Head of caudate nucleus (tissue), 42 donors: ENCODE data around the gene PCCA.
A peak's percentile ranks its signal among the peaks of the same experiment; 100 is the strongest.

Experiments
- DNase-seq, 42 donors: peaks; one replicate each; pipeline versions ENCODE4 v3.0.0 to v3.0.0-alpha.2; 2020 to 2021; ENCODE audit warnings: mixed read lengths in 7 of 42
- intact Hi-C: fragments of 100-400 bp; cut with DNase I; formaldehyde crosslinking; loops from one replicate; pipeline ENCODE4 v1.15.0; 2022

PCCA gene

DNA sequence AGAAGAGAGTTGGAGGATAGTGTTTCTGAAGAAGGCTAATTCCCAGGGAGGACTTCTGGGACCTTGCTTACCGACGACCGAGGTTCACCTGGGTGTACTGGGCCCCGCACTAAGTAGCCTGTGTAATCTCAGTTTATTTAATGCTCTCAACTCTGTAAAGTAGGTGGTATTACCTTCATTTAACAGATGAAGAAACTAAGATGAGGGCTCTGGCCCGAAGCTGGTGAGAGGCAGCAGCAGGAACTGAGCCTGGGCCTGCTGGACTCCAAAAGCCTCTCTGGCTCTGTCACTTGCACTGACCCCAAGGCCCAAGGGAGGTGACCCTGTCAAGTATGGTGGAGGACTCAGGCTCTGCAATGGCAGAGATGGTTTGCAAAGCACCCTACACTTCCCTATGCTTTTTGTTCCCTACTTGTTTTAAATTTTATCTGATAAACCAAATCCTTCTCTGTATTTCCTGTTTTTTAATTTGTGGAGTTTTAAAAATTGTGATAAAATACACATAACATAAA, 449.1 kb downstream of the PCCA start:
- intact Hi-C loops, result no loop called here
- peak in 4 of 42 donors; percentile 6 to 29 (median 10) for DNase-seq

DNA sequence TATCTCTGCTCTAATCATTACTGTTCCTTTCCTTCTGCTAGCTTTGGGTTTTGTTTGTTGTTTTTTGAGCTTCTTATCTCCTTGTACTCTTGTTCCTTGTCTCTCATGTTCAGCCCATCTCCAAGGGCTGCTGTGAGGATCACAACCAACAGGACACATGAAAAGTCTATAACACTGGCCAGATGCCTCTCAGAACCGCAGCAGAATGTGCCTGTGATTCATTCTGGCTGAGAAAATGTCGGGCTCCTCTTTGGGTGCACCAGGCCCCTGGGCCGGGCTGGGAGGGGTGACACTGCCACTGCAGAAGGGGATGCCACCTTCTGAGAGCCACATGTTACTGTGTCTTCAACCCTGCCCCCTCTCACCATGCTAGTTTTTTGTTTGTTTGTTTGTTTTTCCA, 451.7 kb downstream of the PCCA start:
- peak in 5 of 42 donors; percentile 1 to 16 (median 6) for DNase-seq
- intact Hi-C loops, result no loop called here

DNA sequence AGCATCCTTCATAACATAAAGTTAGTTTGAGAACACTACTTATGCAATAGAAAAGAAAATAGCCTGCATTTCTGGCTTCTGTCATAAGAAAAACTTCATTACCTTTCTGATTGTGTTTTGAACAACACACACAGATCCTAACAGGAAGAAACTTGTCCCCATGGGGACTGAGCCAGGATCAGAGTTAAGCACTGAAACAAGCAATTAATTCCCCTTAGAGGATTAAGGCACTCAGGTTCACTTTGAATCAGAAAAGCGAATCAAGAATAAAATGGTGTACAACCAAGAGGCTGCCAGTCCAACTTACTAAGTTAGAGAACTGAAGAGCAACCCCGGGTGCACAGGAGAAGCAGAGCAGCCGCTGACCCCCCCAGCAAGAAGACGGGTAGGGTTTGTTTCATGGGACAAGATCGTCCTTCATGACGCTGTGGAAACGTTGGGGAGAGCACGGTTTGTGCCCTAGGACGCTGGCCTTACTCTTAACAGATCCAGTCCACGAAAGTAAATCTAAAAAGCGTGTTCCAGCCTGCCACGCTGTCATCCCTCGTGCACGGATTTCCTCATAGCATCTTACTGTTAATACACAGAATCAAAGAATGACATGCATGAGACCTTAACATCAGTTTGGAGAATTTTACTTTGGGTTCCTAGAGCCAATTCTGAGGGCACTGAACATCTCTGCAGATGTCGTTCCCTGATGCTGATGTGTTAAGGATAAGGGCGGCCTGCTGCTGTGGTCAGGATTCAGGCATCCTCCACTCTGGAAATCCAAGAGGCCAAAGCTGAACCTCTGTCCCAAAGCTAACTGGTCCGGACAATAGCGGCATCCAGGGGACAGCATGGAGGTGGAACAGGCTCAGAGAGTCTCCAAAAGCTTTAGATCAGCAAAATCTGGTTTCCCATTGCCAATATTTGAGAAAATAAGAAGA, 453.3 kb downstream of the PCCA start:
- peak in 4 of 42 donors; percentile 3 to 22 (median 8) for DNase-seq
- intact Hi-C loops, result no loop called here

DNA sequence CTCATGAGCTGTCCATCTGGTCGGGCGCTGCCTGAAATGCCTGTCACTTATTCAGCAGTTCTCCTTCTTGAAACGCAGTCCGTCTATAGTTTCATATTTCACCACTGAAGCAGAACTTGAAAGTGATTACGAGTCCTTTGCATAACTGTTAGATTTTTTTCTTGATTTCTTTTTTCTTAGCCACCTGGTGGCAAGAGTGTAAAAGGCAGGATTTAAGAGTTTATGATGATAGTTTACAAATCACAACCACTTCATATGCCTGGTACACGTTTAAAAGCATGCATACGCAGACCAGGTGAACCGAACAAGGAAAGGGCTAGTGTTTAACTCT, 453.9 kb downstream of the PCCA start:
- DNase-seq, result peak in 2 of 42 donors; percentile 33 to 38
- intact Hi-C loops, result no loop called here

DNA sequence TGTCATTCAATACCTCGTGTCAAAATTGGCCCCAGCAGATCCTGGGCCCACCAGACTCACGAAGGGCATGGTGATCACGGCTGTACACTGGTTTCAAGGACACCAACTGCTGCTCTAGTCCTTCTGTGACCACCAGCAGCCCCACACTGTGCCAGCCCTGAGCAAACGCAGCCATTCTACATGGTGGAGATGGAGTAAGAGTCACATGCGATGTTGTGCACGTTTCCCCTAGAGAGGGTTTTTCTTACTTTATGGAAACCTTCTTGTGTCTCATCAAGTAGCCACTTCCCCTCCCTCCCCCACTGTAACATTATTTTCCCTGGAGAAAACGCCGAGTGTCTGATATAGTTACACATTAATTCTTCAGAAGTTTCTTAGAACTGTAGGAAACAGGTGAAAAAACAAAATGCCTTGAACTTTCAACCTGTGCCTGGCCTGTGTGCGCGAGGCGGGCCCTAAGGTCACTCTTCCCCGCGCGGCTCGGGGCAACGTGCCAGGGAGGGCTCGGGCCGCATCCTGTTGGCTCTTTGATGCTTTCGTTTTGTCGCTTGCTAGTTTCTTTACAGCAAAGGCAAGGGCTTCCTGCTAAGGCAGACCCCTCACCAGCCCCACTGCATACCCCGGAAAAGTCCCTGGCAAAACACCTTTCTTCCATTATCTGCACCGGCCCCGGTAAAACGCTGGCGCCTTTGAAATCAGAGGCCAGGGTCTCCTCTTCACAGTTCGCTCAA, 455.1 kb downstream of the PCCA start:
- intact Hi-C loops, result no loop called here
- peak in 2 of 42 donors; percentile 5 to 24 for DNase-seq

DNA sequence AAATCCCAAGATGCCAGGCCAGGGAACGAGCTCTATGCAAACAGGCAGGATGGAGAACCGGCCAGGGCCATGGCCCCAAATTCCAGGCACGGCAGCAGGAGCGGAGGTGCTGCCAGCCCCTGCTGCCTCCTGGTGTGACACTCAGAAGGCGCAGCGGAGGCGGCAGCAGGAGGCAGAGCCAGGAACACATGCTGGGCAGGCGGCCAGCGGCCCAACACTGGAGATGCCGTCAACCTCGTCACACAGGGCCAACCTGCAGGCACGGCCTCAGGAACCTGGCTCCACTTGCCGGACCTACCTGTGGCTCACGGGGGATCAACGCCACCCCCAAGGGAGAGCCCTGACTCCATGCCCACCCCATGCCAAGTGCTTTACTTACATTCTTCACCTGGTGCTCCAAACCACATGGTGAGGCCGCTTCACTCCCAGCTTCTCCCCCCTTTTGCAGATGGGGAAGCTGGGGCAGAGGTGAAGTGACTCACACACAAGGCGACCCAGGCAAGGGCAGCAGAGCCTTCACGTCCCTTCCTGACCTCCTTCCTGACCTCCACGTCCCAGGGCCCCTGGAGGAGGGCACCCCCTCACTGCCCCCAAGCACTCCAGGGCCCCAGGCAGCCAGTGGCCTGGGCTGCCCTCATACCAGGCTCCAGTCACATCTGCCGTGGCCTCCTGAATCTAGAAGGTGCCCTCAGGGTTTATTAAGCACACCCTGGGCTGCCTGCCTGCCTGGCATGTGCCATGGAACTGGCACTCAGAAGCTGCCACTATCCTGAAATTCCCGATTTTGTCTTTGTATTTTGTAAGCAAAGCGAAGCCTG, 456.2 kb downstream of the PCCA start:
- intact Hi-C loops, result no loop called here
- peak in 21 of 42 donors; percentile 14 to 59 (median 38) for DNase-seq

DNA sequence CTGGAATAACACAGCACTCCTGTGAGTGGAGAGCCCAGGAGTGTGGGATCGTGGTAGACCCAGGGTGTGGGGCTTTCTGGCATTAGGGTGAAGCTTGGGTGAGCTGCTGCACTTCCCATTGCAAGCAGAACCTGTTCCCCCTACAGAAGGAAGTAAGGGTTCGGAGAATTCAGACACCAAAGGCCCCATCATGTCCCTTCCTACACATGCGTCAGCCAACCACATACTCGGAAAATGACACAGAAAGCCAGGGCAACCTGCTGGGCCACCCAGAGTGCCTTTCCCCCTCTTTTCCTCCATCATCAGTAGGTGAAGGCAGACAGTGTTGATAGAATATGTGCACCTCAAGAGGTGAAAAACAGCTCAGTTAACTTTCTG, 456.8 kb downstream of the PCCA start:
- intact Hi-C loops, result no loop called here
- DNase-seq, result peak in 1 of 42 donors; percentile 28

DNA sequence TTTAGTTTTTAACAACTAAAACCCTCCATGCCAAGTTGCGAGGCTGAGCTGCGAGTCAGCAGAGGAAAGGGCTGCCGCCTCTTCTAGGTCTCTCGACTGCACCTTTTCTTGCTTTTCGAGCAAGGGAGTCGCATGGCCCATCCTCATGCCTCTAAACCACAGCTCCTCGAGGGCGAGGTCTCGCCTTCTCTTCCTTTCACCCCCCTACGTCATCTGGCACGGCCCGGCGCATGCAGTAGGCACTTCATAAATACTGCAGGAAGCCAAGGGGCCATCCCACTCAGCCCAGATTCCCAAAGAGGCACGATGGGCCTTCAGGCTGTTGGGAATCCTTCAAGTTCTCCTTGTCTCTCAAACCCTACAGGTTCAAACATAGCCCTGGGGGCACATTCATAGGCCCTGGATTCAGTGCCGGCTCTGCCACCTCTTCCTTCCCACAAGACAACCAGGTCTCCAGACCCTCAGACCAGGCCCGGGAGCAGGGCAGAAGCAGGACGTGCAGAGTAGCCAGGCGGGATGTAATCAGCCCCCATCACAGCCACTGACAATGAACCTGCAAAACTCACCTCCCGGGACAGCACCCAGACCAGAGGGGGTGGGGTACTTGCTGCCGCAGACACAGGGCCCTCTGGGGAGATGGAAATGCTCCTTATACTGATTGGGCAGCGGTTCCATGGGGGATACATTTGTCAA, 458.0 kb downstream of the PCCA start:
- intact Hi-C loops, result no loop called here
- peak in 2 of 42 donors; percentile 26 to 35 for DNase-seq

DNA sequence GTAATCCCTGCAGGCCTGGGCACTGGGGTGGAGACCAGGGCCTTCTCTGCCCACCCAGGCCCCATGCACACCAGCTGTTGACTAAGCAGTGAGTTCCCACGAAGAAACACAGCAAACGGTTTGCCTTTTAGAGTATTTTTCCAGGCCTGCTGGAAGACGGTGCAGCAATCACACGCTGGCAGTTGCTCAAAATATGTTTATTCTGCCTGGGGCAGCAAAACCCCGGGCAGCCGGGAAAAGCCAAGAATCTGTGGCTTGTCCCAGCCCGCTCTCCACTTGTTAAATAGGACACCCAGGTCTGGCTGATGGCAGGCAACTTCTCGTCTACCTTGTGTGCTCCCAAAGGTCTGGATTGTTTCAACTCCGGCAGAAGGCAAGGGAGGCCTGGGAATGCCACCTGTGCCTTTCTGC, 458.9 kb downstream of the PCCA start:
- peak in 1 of 42 donors; percentile 32 for DNase-seq
- intact Hi-C loops, result no loop called here

DNA sequence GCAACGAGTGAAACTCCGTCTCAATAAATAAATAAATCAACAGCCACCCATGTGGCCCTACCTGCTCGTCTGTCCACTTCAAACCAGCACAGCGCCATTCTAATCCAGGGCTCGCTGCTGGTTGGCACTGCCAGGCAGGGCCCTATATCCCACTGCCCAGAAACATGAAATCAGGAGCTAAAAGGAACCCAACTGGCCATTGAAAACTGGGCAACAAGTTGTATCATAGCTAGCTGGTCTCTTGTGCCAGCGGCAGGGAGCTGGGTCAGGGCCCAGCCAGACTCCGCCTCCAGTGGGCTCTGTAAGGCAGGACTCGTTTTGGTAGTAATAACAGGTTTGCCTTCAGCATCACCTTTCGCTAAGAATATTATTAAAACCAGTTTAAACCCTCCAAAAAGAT, 460.4 kb downstream of the PCCA start:
- DNase-seq, result peak in 1 of 42 donors; percentile 34
- intact Hi-C loops, result no loop called here

DNA sequence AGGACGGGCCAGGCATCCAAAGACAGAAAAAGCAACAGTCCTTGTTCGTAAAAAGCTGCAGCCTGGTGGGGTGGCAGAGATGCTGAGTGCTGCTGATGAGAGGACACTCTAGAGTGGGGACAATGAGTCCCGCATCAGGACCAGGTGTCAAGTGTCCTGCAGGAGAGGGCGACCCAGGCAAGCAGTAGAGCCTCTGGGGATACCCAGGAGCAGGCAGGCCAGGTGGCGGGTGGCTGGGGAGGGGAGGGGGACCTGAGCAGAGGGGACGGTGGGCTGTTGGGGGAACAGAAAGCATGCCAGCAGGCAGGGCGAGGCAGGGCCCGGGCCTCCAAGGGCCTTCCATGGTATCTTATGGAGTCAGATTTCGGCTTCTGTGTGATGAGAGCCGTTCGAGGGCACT, 463.9 kb downstream of the PCCA start:
- DNase-seq, result no peak

DNA sequence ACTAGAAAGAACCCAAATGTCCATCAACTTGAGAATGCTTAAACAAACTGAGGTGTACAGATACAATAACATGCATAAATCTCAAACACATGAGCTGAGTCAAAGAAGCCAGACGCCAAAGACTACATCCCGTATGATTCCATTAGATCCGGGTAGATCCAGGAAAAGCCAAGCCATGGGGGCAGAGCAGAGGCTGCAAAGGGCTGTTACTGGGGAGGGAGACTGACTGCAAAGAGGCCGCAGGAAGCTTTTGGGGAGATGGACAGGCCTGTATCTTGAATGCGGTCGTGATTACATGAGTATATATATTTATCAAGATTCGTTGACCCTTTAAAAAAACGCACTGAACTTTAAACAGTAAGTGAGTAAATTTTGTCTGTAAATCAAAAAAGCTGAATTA, 471.0 kb downstream of the PCCA start:
- no peak for DNase-seq
- intact Hi-C loops, result no loop called here

More for the DNA sequence above, 463.9 kb downstream of the PCCA start:
- intact Hi-C loops, result no loop called here

DNA sequence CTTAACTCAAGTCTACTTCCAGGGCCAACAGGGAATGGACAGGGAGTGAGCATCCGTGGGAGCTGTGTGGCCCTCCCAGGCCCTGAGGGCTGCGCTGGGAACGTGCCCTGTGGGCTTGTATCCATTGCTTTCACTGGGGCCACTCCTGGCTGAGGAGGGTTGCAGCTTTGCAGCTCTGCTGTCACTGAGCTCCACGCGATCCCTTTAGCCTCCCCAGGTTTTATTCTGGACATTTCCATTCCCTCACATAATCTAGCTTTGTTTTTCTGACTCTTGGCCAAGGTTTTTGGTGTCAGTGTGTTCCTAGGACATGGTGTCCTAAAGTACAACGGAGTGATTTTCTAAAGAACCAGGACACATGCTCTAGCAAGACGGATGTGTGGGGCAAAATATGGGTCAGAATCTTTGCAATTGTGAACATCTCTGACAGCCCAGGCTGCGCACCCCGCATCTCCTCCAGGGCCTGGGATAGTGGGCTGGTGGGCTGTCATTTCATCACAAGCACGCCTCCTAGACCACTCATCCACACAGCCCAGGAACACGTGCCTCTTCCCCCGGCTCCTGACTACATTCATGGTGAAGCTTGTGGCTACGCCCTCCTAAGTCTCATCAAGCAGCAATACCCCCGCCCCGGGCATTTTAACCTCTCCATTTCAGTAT, 471.7 kb downstream of the PCCA start:
- peak in 28 of 42 donors; percentile 14 to 70 (median 36) for DNase-seq
- intact Hi-C loops, result no loop called here

DNA sequence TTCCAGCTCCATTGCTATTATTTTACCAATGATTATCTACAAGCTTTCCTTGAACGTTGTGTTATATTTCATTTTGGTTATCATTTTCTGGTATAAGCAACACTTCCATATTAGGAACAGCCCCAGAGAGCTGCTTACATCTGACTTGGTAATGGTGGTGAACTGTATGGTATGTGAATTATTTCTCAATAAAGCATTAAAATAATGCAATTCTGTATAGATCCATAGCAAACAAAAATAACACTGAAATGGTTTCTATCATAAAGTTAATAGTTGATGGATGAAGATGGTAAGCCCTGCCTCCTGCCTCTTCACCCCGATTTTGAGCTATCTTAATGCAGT, 472.2 kb downstream of the PCCA start:
- intact Hi-C loops, result no loop called here
- DNase-seq, result no peak

DNA sequence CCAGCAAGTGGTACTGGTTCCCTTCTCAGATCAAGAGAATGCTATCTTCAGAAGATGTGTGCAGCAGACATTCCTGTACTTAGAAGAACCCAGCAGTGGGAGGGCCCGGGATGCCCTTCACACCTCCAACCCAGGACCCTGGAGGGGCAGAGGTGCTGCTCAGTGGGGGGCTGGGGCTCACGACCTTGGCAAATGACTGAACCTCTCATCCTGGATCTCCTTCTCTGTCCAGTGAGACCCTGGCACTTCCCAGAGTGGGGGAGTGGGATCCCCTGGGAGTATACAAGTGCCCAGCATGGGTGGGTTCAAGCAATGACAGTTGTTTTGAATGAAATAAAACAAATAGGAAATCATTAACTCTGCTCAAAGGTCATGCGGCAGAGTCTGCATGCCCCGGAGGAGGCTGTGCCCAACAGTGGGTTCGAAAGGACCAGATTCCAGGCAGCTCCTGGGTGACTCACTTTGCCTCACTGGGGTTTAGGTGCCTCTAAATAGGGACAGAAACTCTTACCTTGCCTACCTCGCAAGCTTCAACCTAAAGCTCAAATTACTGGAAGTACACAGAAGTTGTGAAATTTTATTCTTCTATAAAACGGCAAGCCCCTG, 472.8 kb downstream of the PCCA start:
- DNase-seq, result no peak
- intact Hi-C loops, result no loop called here

DNA sequence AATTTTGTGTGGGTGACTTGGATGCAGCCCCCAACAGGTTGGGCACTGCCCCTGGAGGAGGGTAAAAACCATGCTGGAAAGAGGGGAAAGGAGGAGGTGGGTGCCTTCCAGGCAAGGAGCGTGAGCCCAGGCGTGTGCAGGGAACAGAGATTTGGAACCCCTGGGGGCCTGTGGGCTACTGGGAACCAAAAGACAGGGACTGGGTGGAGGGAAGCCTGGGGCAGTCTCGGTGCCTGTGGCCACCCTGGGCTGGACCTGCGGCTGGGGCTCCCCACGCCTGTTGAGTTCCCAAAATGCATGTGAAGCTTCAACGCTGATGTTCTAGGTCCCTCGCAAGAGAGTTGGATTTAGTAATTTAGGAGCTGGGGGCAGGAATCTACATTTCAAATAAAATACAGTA, 474.9 kb downstream of the PCCA start:
- intact Hi-C loops, result no loop called here

DNA sequence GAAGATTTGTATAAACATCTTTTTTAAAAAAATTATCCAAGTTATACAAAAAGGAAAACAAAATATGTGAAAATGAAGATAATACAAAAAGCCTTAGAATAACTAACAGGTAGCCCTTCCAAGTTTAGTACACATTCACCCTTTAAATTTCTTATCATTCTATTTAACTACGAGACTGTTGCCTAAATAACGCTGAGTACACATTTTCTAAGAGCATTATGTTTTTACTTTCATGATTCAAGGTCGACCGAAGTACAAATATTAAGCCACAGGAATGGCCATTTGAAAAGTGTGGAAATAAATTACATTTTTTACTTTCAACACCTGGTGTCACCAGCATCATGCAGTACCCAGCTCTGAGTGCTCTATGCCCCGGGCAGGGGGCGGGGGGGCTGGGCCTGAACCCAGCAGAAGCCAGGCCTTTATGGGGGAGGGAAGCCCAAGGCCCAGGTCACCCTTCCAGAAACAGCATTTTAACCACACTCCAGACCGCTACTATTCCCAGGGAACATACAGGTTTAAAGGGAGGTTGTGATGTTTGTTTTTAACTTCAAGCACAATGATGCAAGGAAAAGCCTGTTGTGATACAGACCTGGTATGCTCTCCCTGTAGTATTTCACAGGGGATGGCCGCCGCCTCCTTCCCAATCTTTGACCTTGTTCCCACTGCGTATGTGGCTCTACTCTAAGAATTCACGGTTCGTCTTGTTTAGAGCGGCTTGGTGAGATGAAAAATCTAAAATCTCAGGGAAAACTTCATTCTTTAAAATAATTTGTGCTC, 475.7 kb downstream of the PCCA start:
- intact Hi-C loops, result no loop called here
- DNase-seq, result no peak

More for the DNA sequence above, 474.9 kb downstream of the PCCA start:
- DNase-seq, result no peak
